Astrocyte of the cerebellum (primary cell): ENCODE measurements around the gene MTHFD2L.
"Not testable (repeated sequence)": the region's sequence is repeated elsewhere in the genome, so short reads cannot be mapped to it uniquely, and the experiment has no call there.

ENCODE experiments used
- DNase-seq: peaks from one replicate; pipeline ENCODE4 v3.0.0-alpha.2; 2011; ENCODE audit warnings: low read depth
- H3K4me3 ChIP-seq: 2 replicates; pipeline ENCODE4 v1.5.1; 2011; ENCODE audit warnings: mild to moderate bottlenecking, low read depth, low read length, moderate library complexity
- CTCF ChIP-seq: IDR thresholded peaks from 2 replicates; pipeline ENCODE4 v1.5.1; 2012; ENCODE audit warnings: low read length, low read depth, moderate library complexity, mild to moderate bottlenecking; ENCODE audit errors: missing control alignments
- in situ Hi-C: cut with HindIII; loops from 2 replicates; pipeline ENCODE4 v1.10.0; 2017; ENCODE audit warnings: low sequenced_read_pairs

Gene MTHFD2L

GRCh38 chr4:74334636-74335035 is 176.7 kb downstream of the MTHFD2L start:
- TF ChIP-seq CTCF: no peak
- no peak overlapping the region for H3K4me3 ChIP-seq
- in situ Hi-C loops: no loop called here
- DNase-seq: no peak

- no peak overlapping the region for H3K4me3 ChIP-seq
- TF ChIP-seq CTCF: no peak
- no peak for DNase-seq
- in situ Hi-C loops: no loop called here
Observed at GRCh38 chr4:74335341-74336021, 177.6 kb downstream of the MTHFD2L start.

GRCh38 chr4:74338792-74339333 is 180.9 kb downstream of the MTHFD2L start:
- no peak for DNase-seq
- H3K4me3 ChIP-seq: no peak overlapping the region
- in situ Hi-C loops: no loop called here
- TF ChIP-seq CTCF: no peak

- no peak for TF ChIP-seq CTCF
- in situ Hi-C loops: no loop called here
- DNase-seq: no peak
- no peak overlapping the region for H3K4me3 ChIP-seq
Observed at GRCh38 chr4:74339501-74339900, 181.6 kb downstream of the MTHFD2L start.

- in situ Hi-C loops, DNase-seq, H3K4me3 ChIP-seq: not testable (repeated sequence)
Observed at GRCh38 chr4:74340421-74340820, 182.5 kb downstream of the MTHFD2L start.

GRCh38 chr4:74344031-74344430 is 186.1 kb downstream of the MTHFD2L start:
- no peak overlapping the region for H3K4me3 ChIP-seq
- DNase-seq: no peak
- in situ Hi-C loops: no loop called here
- no peak for TF ChIP-seq CTCF
